Fibroblast of skin of right biceps (primary cell): Measurements from ENCODE around the gene IQCB1.
"Not testable (repeated sequence)": the region's sequence is repeated elsewhere in the genome, so short reads cannot be mapped to it uniquely, and the experiment has no call there.

Experiments used
- DNase-seq: peaks from one replicate; pipeline ENCODE4 v3.0.0-alpha.2; 2013

Gene IQCB1

GRCh38 chr3:121743106-121743505 lies 91.8 kb downstream of the IQCB1 start:
- DNase-seq: not testable (repeated sequence)

- DNase-seq: no peak
These were observed 94.0 kb downstream of the IQCB1 start for GRCh38 chr3:121740896-121741295.

DNA sequence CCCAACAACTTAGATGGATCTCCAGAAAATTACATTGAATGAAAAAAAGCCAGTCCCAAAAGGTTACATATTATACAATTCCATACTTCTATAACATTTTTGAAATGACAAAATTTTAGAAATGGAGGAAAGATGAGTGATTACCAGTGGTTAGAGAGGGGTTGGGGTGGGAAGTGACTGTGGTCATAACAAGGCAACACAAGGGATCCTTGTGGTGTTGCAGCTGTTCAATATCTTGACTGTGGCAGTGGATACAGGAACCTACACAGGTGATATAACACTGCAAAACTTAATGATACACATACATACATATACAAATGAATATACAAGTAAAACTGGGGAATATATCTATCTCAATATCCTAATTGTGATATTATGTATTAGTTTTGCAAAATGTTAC lies 95.0 kb downstream of the IQCB1 start:
- DNase-seq: no peak

- DNase-seq: no peak
These were observed 97.2 kb downstream of the IQCB1 start for GRCh38 chr3:121737644-121738043.

GRCh38 chr3:121736112-121736511 lies 98.7 kb downstream of the IQCB1 start:
- peak; percentile 33 for DNase-seq

GRCh38 chr3:121735047-121735696 lies 99.7 kb downstream of the IQCB1 start:
- DNase-seq: peak; percentile 47

DNA sequence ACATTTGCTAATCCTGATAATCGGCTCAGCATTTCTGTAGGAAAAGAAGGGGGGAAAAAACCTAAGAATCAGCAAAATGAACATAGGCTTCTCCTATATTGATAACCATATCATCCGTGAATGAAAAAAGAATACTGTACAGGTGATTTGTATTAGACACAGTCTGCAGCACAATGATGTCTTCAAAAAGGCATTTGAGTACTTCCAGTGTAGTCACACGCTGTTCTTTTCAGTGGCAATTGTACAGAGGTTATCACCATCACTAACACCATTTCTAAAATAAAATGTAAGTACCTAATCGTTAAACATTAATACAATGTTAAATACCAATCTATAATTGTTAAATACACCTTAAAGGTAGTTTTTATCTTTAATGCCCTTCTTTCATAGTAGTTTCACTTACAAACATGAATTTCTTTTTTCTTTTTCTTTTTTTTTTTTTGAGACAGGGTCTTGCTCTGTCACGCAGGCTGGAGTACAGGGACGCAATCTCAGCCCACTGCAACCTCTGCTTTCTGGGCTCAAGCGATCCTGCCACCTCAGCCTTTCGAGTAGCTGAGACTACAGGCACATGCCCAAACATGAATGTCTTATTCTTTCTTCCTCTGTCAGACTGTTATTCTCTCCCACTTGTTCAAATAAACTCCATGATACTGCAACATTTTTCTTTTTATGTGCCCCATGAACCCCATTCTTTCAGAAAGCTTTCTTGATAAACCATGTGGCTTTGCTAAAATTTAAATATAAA lies 103.7 kb downstream of the IQCB1 start:
- DNase-seq: no peak

- DNase-seq: no peak
These were observed 110.7 kb downstream of the IQCB1 start for GRCh38 chr3:121724130-121724529.

GRCh38 chr3:121723485-121723884 lies 111.4 kb downstream of the IQCB1 start:
- no peak for DNase-seq

DNA sequence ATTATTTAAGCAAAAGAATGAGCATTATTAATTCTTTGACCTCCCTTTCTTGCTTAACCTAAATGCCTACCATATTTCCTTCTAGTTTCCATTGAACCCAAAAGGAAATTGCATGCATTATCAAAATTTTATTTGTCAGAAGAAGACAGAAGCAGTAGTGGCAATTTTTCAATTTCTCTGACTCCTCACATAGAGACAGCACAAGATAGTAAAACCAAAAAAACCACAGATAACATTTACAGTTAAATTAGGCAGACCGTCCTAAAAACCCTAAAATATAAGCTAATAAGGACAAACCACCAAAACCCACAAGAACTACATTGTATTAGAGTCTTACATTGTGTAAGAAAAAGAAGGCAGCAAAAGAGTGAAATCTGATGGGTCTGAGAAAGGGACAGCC lies 112.4 kb downstream of the IQCB1 start:
- DNase-seq: no peak

DNA sequence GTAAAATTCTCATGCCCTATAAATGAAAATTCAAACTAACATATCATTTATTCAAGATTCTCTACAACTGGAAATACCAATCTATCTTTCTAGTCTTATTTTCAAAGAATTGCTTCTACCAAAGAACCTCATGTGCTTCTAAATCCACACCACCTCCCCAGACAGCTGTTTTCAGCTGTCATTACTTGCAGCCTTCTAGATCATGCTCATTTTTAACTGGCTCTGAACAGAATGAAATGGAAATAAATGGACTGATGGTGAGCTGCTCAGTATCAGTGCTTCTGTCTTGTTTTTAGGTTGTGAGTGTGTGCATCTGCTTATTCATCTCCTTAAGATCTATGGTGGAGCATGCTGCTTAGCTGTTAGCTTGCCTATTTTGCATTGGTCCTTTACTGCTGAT lies 114.7 kb downstream of the IQCB1 start:
- no peak for DNase-seq
